B cell (primary cell): ENCODE results near the gene CDC14A. TPM values are rescaled to one million over a fixed set of nuclear protein-coding genes. Genes with fewer than 3 reads are reported as not detected.

Experiments
- ATAC-seq: fragments of 200-7000 bp; cut with Tn5 transposase; one replicate; pipeline ENCODE4 v1.10.0; 2021; ENCODE audit warnings: low read depth, mild to moderate bottlenecking, moderate number of reproducible peaks, moderate library complexity
- CTCF ChIA-PET: fragments of 350-600 bp; sonication (Branson Sonifier 250); formaldehyde crosslinking; loops from one replicate; lab custom pipeline; 2021; ENCODE audit warnings: antibody characterized with exemption, inconsistent platforms; lab: Charles Lee
- POLR2A ChIA-PET: fragments of 350-600 bp; sonication (Branson Sonifier 250); formaldehyde crosslinking; loops from one replicate; lab custom pipeline; 2021; ENCODE audit warnings: antibody characterized with exemption; lab: Charles Lee
- DNase-seq: peaks from one replicate; pipeline ENCODE4 v3.0.0; 2013
- H2AFZ ChIP-seq: 2 replicates; pipeline ENCODE4 v1.6.1; 2012; ENCODE audit warnings: mild to moderate bottlenecking, low read depth, low read length; ENCODE audit not compliant: insufficient read depth, poor library complexity, severe bottlenecking
- H3K27ac ChIP-seq, 2 donors: 1 replicate in 1 of 2; 2 replicates in 1 of 2; pipeline ENCODE4 v1.5.1; 2012 to 2013; ENCODE audit warnings: low read length in 2 of 2, mild to moderate bottlenecking in 2 of 2, moderate library complexity in 1 of 2
- H3K27me3 ChIP-seq, 4 experiments: fragments of 200-600 bp in 1 of 4; sonication (generic) in 1 of 4; replicated peaks in 1 of 4; 1 replicate in 2 of 4; 2 replicates in 2 of 4; pipeline versions ENCODE4 v1.6.1 to v1.7.0; 2013 to 2016; ENCODE audit warnings: low read length in 3 of 4, mild to moderate bottlenecking in 2 of 4, mixed read lengths in 1 of 4, moderate library complexity in 1 of 4; ENCODE audit not compliant: insufficient read depth in 4 of 4, control insufficient read depth in 3 of 4; ENCODE audit errors: control extremely low read depth in 1 of 4
- H3K36me3 ChIP-seq, 2 experiments: replicated peaks in 1 of 2; 1 replicate in 1 of 2; 2 replicates in 1 of 2; pipeline versions ENCODE4 v1.6.1 to v1.7.1; 2013; ENCODE audit warnings: low read length in 1 of 2; ENCODE audit not compliant: insufficient read depth in 2 of 2, control insufficient read depth in 1 of 2; ENCODE audit errors: control extremely low read depth in 1 of 2, extremely low read depth in 1 of 2
- H3K4me1 ChIP-seq, 2 donors: fragments of 200-600 bp in 1 of 2; sonication (generic) in 1 of 2; 1 replicate in 1 of 2; 2 replicates in 1 of 2; pipeline versions ENCODE4 v1.5.1 to v1.6.1; 2013 to 2017; ENCODE audit warnings: low read length in 2 of 2; ENCODE audit not compliant: control insufficient read depth in 2 of 2, insufficient read depth in 2 of 2
- H3K4me2 ChIP-seq: replicated peaks from 2 replicates; pipeline ENCODE3; 2012; ENCODE audit warnings: mild to moderate bottlenecking, low read depth, low read length; ENCODE audit not compliant: poor library complexity, severe bottlenecking
- H3K4me3 ChIP-seq, 5 experiments: fragments of 200-600 bp in 1 of 5; sonication (generic) in 1 of 5; 1 replicate in 3 of 5; 2 replicates in 2 of 5; pipeline versions ENCODE4 v1.5.1 to v1.7.0; 2011 to 2016; ENCODE audit warnings: low read length in 4 of 5, mild to moderate bottlenecking in 4 of 5, low read depth in 2 of 5, control low read depth in 1 of 5, moderate library complexity in 1 of 5; ENCODE audit not compliant: insufficient read depth in 1 of 5; ENCODE audit errors: control extremely low read depth in 1 of 5, extremely low read depth in 1 of 5
- H3K79me2 ChIP-seq: fragments of 200-600 bp; sonication (generic); one replicate; pipeline ENCODE4 v1.6.0; 2016; ENCODE audit warnings: low read length; ENCODE audit not compliant: control insufficient read depth, insufficient read depth
- H3K9ac ChIP-seq: fragments of 200-600 bp; sonication (generic); 2 replicates; pipeline ENCODE4 v1.6.1; 2017; ENCODE audit warnings: mild to moderate bottlenecking, low read length, moderate library complexity
- H3K9me3 ChIP-seq, 3 donors: one replicate each; pipeline versions ENCODE4 v1.6.1 to v1.7.1; 2013; ENCODE audit warnings: low read length in 2 of 3; ENCODE audit not compliant: control insufficient read depth in 2 of 3, insufficient read depth in 1 of 3; ENCODE audit errors: control extremely low read depth in 1 of 3
- H4K20me1 ChIP-seq: 2 replicates; pipeline ENCODE4 v1.6.0; 2012; ENCODE audit warnings: mild to moderate bottlenecking, low read length; ENCODE audit not compliant: insufficient read depth, control insufficient read depth, poor library complexity, severe bottlenecking
- H3K27ac Mint-ChIP-seq: one replicate; pipeline ENCODE4 v1.8.0; 2021; ENCODE audit warnings: mixed read lengths
- H3K27me3 Mint-ChIP-seq: one replicate; pipeline ENCODE4 v1.8.0; 2021; ENCODE audit warnings: mixed read lengths
- H3K4me1 Mint-ChIP-seq: one replicate; pipeline ENCODE4 v1.8.0; 2021; ENCODE audit warnings: mixed read lengths
- H3K4me3 Mint-ChIP-seq: one replicate; pipeline ENCODE4 v1.8.0; 2021; ENCODE audit warnings: mixed read lengths
- H3K9me3 Mint-ChIP-seq: one replicate; pipeline ENCODE4 v1.8.0; 2022; ENCODE audit warnings: mixed read lengths; ENCODE audit not compliant: insufficient read depth
- CTCF ChIP-seq: fragments of 200-600 bp; IDR thresholded peaks from one replicate; pipeline ENCODE4 v1.8.0; 2022; ENCODE audit warnings: antibody characterized with exemption, mild to moderate bottlenecking
- EZH2 ChIP-seq: IDR thresholded peaks from 2 replicates; pipeline ENCODE4 v1.6.1; 2012; ENCODE audit warnings: borderline replicate concordance, low read depth, mild to moderate bottlenecking, moderate library complexity, low read length; ENCODE audit not compliant: insufficient read depth, poor library complexity, severe bottlenecking
- whole genome bisulfite sequencing: methylation state at CpG from one replicate; pipeline ENCODE4 v1.1.5; 2013; ENCODE audit warnings: missing lambda C conversion rate; ENCODE audit not compliant: insufficient coverage; 5-methylcytosine and 5-hydroxymethylcytosine counted together
- intact Hi-C: fragments of 100-400 bp; cut with micrococcal nuclease; formaldehyde crosslinking; loops from one replicate; pipeline ENCODE4 v1.10.0; 2022
- polyA plus RNA-seq: library from polyadenylated mRNA; depleted of rRNA; stranded (reverse); fragments of >200 nt; gene quantifications from 2 replicates; pipeline ENCODE4 v1.2.3, GENCODE V29; 2012
- total RNA-seq, 2 donors: library from RNA; stranded (reverse); fragments of 120-200 nt in 1 of 2; gene quantifications; 1 replicate in 1 of 2; 2 replicates in 1 of 2; pipeline versions ENCODE4 v1.2.3 to v1.2.4, GENCODE V29; 2013 to 2022

Gene CDC14A
- total and polyA plus RNA-seq, 2 donors (not counting 1 experiment from before 2014, with no cell fraction given), result 6.1 to 41.7 TPM

GRCh38 chr1:100496896-100497295, 144.6 kb downstream of the CDC14A start:
- H3K4me2 ChIP-seq, result no peak overlapping the region
- POLR2A ChIA-PET, result interaction anchor here (0.6 kb wide), 1 partner anchor 77 kb away, joined by 6 read pairs; no protein-coding TSS in a partner anchor

GRCh38 chr1:100497796-100498195, 145.5 kb downstream of the CDC14A start:
- CTCF ChIA-PET, result no interaction called here
- no peak overlapping the region for H3K4me3 Mint-ChIP-seq
- WGBS, result 100% methylated on average over 1 of the region's 4 CpGs

More at GRCh38 chr1:100496896-100497295, 144.6 kb downstream of the CDC14A start:
- no peak overlapping the region for H3K4me3 Mint-ChIP-seq
- Histone ChIP-seq H3K27ac (no peak overlapping the region), H2AFZ (no peak overlapping the region), H4K20me1 (no peaks in the 10 kb centered on the region), H3K4me3 (no peak overlapping the region), H3K79me2 (no peaks in the 10 kb centered on the region), H3K36me3 (peaks cover 9 to 49% of the 10 kb centered on the region in 2 experiments), H3K9me3 (no peaks in the 10 kb centered on the region), H3K4me1 (no peaks in the 10 kb centered on the region), H3K27me3 (no peaks in the 10 kb centered on the region), H3K9ac (no peak overlapping the region)
- H3K4me1 Mint-ChIP-seq, result no peaks in the 10 kb centered on the region
- CTCF ChIA-PET, result no interaction called here
- ATAC-seq (no peak), DNase-seq (no peak)
- no peaks in the 10 kb centered on the region for H3K27me3 Mint-ChIP-seq
- intact Hi-C loops, result no loop called here
- 92% methylated on average over 2 of the region's 2 CpGs for WGBS
- no peak for TF ChIP-seq CTCF
- no peak for TF ChIP-seq EZH2
- no peak overlapping the region for H3K27ac Mint-ChIP-seq
- H3K9me3 Mint-ChIP-seq, result no peaks in the 10 kb centered on the region

More at GRCh38 chr1:100497796-100498195, 145.5 kb downstream of the CDC14A start:
- DNase-seq, result no peak
- TF ChIP-seq EZH2 (no peak), CTCF (no peak)
- H3K9me3 ChIP-seq, result no peaks in the 10 kb centered on the region
- H3K79me2 ChIP-seq, result no peaks in the 10 kb centered on the region
- no peaks in the 10 kb centered on the region for H3K4me1 Mint-ChIP-seq
- H3K27me3 Mint-ChIP-seq, result no peaks in the 10 kb centered on the region
- peaks cover 9 to 53% of the 10 kb centered on the region in 2 experiments for H3K36me3 ChIP-seq
- no peak overlapping the region for H2AFZ ChIP-seq
- no peaks in the 10 kb centered on the region for H3K27me3 ChIP-seq
- H3K9ac ChIP-seq, result no peak overlapping the region
- no peaks in the 10 kb centered on the region for H3K9me3 Mint-ChIP-seq
- no peak overlapping the region for H3K4me2 ChIP-seq
- no peak overlapping the region for H3K27ac Mint-ChIP-seq
- H3K4me1 ChIP-seq, result no peaks in the 10 kb centered on the region
- intact Hi-C loops, result no loop called here
- H3K27ac ChIP-seq, result no peak overlapping the region
- no peak for ATAC-seq
- no peak overlapping the region for H3K4me3 ChIP-seq
- POLR2A ChIA-PET, result no interaction called here
- H4K20me1 ChIP-seq, result no peaks in the 10 kb centered on the region
